ENCODE measurements around the gene CCAR1. TPM values are rescaled to one million over a fixed set of nuclear protein-coding genes. Genes with fewer than 3 reads are reported as not detected.

CCAR1 gene
- total and polyA plus RNA-seq, 10 of the 15 experiments (the other 5 are each of a cell fraction or from before 2014, with no cell fraction given), result 35.5 to 124 (median 79.0) TPM

DNA sequence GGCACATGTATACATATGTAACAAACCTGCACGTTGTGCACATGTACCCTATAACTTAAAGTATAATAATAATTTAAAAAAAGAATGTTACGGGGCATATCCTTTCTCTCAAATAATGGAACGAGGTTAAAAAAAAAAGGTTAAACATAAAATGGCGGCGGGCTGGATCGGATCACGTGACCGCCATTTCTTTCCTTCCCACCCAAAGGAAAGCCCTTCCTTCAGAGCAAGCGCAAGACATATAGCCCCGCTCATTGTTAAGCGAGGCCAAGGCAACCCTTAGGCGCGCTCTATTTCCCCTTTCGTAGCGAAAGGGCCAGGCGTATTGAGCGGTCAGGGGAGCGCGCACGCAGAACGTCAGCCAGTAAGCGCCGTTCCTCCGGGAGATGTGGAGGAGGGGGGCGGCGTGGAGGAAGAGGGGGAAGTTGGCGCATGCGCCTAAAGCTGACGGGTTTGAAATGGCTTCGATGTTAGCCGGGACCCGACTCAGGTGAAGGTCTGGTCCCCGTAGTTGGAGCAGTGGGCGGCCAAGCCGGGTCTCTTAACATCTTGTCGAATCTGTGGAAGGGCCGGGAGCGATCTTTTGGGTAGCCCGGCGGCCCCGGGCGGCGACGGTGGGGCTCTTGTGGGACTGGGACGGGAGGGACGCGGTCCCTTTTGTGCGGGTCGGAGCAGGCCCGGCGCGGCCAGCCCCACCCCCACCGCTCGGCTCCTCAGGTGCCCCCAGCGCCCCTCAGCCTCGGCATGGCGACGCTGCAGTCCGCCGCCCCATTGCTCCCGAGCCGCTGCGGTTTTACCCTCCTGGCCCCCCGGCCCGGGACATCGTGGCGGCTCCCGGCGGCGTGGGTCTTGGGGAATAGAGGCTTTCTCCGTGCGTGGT is at the start of gene CCAR1 (continued):
- TF ChIP-seq FOXM1 (IDR thresholded peaks at IDR 0.05; ENCODE audit: low read depth, low read length) (no peak), DPF2 (IDR thresholded peaks at IDR 0.05) (peak; percentile 35; the same call in 1 of the 2 replicates), POLR2AphosphoS2 (IDR thresholded peaks at IDR 0.05; ENCODE audit: low read depth, low read length) (peak; percentile 22; the same call in 1 of the 2 replicates), MTA3 (IDR thresholded peaks at IDR 0.05; ENCODE audit: borderline replicate concordance, low read length) (no peak), BHLHE40 (IDR thresholded peaks at IDR 0.05; ENCODE audit: borderline replicate concordance in 1 of 2, low read depth in 2 of 2, low read length in 1 of 2) (peak; percentile 85 to 92), CREM (IDR thresholded peaks at IDR 0.05; ENCODE audit: low read depth) (peak; percentile 88), RUNX3 (IDR thresholded peaks at IDR 0.05; ENCODE audit: low read length) (peak; percentile 55), TAF1 (IDR thresholded peaks at IDR 0.05; ENCODE audit: borderline replicate concordance, low read depth, low read length) (peak; percentile 42), ZNF207 (IDR thresholded peaks at IDR 0.05; ENCODE audit: borderline replicate concordance) (peak; percentile 19; the same call in 1 of the 2 replicates), CHD2 (IDR thresholded peaks at IDR 0.05; ENCODE audit: borderline replicate concordance, low read depth, low read length) (peak; percentile 69), CBFB (IDR thresholded peaks at IDR 0.05; ENCODE audit: low read depth) (0 out of 2 replicates have a peak, but pooled peaks have one; percentile 17), CREB1 (IDR thresholded peaks at IDR 0.05; ENCODE audit: low read depth) (peak; percentile 88), ATF7 (IDR thresholded peaks at IDR 0.05; ENCODE audit: low read depth) (peak; percentile 62; the same call in 1 of the 2 replicates), RAD51 (IDR thresholded peaks at IDR 0.05) (peak; percentile 99), SIX5 (IDR thresholded peaks at IDR 0.05; ENCODE audit: low read depth, low read length, severe bottlenecking) (peak; percentile 18), ZBTB4 (CRISPR knock-in tag; IDR thresholded peaks at IDR 0.05) (peak; percentile 78; the same call in 1 of the 2 replicates), SP1 (IDR thresholded peaks at IDR 0.05; ENCODE audit: low read depth, low read length) (peak; percentile 12), YY1 (IDR thresholded peaks at IDR 0.05; ENCODE audit: low read depth, low read length) (peak; percentile 95), ELK1 (IDR thresholded peaks at IDR 0.05; ENCODE audit: low read depth, low read length) (no peak), MTA2 (IDR thresholded peaks at IDR 0.05; ENCODE audit: low read depth) (no peak)
- TF ChIP-seq, protein P1, sequence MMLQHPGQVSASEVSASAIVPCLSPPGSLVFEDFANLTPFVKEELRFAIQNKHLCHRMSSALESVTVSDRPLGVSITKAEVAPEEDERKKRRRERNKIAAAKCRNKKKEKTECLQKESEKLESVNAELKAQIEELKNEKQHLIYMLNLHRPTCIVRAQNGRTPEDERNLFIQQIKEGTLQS (IDR thresholded peaks at IDR 0.05; ENCODE audit: borderline replicate concordance, extremely low read depth, low read depth, low read length), result peak; percentile 20; the same call in 1 of the 2 replicates
- TF ChIP-seq, protein P2, sequence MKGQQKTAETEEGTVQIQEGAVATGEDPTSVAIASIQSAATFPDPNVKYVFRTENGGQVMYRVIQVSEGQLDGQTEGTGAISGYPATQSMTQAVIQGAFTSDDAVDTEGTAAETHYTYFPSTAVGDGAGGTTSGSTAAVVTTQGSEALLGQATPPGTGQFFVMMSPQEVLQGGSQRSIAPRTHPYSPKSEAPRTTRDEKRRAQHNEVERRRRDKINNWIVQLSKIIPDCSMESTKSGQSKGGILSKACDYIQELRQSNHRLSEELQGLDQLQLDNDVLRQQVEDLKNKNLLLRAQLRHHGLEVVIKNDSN (IDR thresholded peaks at IDR 0.05; ENCODE audit: borderline replicate concordance, extremely low read length, insufficient read depth, low read depth, low read length), result peak; percentile 69
- TF ChIP-seq, protein P3, sequence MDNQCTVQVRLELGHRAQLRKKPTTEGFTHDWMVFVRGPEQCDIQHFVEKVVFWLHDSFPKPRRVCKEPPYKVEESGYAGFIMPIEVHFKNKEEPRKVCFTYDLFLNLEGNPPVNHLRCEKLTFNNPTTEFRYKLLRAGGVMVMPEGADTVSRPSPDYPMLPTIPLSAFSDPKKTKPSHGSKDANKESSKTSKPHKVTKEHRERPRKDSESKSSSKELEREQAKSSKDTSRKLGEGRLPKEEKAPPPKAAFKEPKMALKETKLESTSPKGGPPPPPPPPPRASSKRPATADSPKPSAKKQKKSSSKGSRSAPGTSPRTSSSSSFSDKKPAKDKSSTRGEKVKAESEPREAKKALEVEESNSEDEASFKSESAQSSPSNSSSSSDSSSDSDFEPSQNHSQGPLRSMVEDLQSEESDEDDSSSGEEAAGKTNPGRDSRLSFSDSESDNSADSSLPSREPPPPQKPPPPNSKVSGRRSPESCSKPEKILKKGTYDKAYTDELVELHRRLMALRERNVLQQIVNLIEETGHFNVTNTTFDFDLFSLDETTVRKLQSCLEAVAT (IDR thresholded peaks at IDR 0.05), result peak; percentile 88
